ENCODE results near the gene E2F2.

DNA sequence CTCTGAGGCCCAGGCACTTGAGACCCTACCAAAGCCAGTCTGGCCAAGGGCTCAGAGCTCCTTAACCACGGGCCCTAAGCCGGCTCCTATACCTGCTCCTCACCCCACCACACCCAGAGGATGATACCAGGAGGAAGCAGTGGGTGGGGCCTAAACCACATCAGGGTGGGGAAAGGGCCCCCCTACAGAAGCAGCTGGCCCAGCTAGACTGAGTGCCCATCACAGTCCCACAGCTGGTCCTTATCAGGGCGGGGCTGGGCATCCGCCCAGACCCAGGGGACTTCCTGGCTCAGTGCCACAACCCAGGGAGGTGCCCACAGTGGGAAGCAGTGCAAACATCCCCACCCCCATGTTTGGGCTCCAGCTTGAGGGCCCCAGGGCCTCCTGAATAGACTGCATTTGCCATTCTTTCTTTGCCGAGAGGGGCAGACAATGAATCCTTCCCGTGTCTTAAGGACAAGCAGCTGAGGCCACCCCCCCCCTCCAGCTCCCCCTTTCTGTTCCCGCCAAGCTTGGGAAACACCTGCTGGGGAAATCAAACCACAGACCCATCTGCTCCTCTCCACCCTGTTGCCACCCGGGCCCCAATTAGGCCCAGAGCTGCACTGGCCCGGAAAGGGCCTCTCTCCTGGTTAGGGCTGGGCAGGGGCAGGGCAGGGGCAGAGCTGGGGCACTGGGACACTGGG lies 6.2 kb downstream of the E2F2 start:
- TF ChIP-seq EZH2 (IDR thresholded peaks at IDR 0.05; ENCODE audit: insufficient read depth, poor library complexity, severe bottlenecking) (no peak), EZH2phosphoT487 (IDR thresholded peaks at IDR 0.05; ENCODE audit: insufficient read depth, low read depth) (no peak)
